SU-DHL-6 (cell line): Measurements from ENCODE around the gene CABP7.
"Not testable (repeated sequence)": the region's sequence is repeated elsewhere in the genome, so short reads cannot be mapped to it uniquely, and the experiment has no call there.

ENCODE experiments used
- H2AFZ ChIP-seq: fragments of 200-600 bp; sonication (generic); 2 replicates; pipeline ENCODE4 v1.6.1; 2014; ENCODE audit warnings: low read depth, mild to moderate bottlenecking, moderate library complexity, mixed read lengths, antibody characterized with exemption, low read length; ENCODE audit not compliant: severe bottlenecking
- H3F3A ChIP-seq: fragments of 200-600 bp; shearing (Covaris generic); 2 replicates; pipeline ENCODE4 v1.6.0; 2016; ENCODE audit warnings: antibody characterized with exemption, mild to moderate bottlenecking; ENCODE audit not compliant: insufficient read depth
- H3K27ac ChIP-seq: fragments of 200-600 bp; sonication (generic); 2 replicates; pipeline ENCODE4 v1.5.1; 2016; ENCODE audit warnings: low read depth, mild to moderate bottlenecking, low read length, moderate library complexity, mixed read lengths
- H3K27me3 ChIP-seq: fragments of 200-600 bp; sonication (generic), shearing (Covaris generic); 2 replicates; pipeline ENCODE4 v1.6.0; 2014; ENCODE audit warnings: mild to moderate bottlenecking, low read length
- H3K36me3 ChIP-seq: fragments of 200-600 bp; sonication (generic); 2 replicates; pipeline ENCODE4 v1.6.1; 2014; ENCODE audit warnings: mild to moderate bottlenecking, low read length, mixed read lengths
- H3K4me2 ChIP-seq: fragments of 300-600, 200-600 bp; shearing (Covaris generic), sonication (generic); 2 replicates; pipeline ENCODE4 v1.6.0; 2014; ENCODE audit warnings: low read length, low read depth, mild to moderate bottlenecking; ENCODE audit not compliant: poor library complexity, severe bottlenecking
- H3K4me3 ChIP-seq: fragments of 200-600 bp; sonication (generic); 2 replicates; pipeline ENCODE4 v1.5.1; 2014; ENCODE audit warnings: antibody characterized with exemption, low read length, mild to moderate bottlenecking, mixed read lengths; ENCODE audit not compliant: insufficient read depth, poor library complexity, severe bottlenecking
- H3K79me2 ChIP-seq: fragments of 200-600 bp; sonication (generic); 2 replicates; pipeline ENCODE4 v1.6.1; 2014; ENCODE audit warnings: mild to moderate bottlenecking, low read length, moderate library complexity; ENCODE audit not compliant: insufficient read depth
- H3K9ac ChIP-seq: fragments of 200-600 bp; sonication (generic); 2 replicates; pipeline ENCODE4 v1.7.0; 2014; ENCODE audit warnings: mild to moderate bottlenecking, low read length
- H3K9me2 ChIP-seq: fragments of 200-600 bp; sonication (generic); replicated peaks from 2 replicates; pipeline ENCODE4 v1.6.1; 2014; ENCODE audit warnings: low read length; ENCODE audit not compliant: insufficient read depth
- H3K9me3 ChIP-seq: fragments of 200-600 bp; sonication (generic); 2 replicates; pipeline ENCODE4 v1.6.1; 2014; ENCODE audit warnings: low read length, mixed read lengths; ENCODE audit not compliant: insufficient read depth
- H4K20me1 ChIP-seq: fragments of 200-600 bp; sonication (generic); 2 replicates; pipeline ENCODE4 v1.6.1; 2014; ENCODE audit warnings: low read depth, mild to moderate bottlenecking, antibody characterized with exemption, low read length, moderate library complexity, mixed read lengths
- CTCF ChIP-seq: fragments of 200-600 bp; sonication (generic); IDR thresholded peaks from one replicate; pipeline ENCODE4 v1.5.1; 2017; ENCODE audit warnings: antibody characterized with exemption, mild to moderate bottlenecking, low read length, moderate library complexity; ENCODE audit not compliant: insufficient read depth, poor library complexity, severe bottlenecking
- EZH2phosphoT487 ChIP-seq: fragments of 200-600 bp; sonication (generic), shearing (Covaris generic); conservative IDR thresholded peaks from 2 replicates; pipeline ENCODE4 v1.6.1; 2018; ENCODE audit warnings: mild to moderate bottlenecking, antibody characterized with exemption, low read length, moderate library complexity, mixed read lengths

CABP7 gene

GRCh38 chr22:29750559-29751538 lies 31.0 kb downstream of the CABP7 start:
- Histone ChIP-seq H3F3A (no peaks in the 10 kb centered on the region), H3K9ac (no peak overlapping the region), H3K4me3 (no peak overlapping the region), H3K9me3 (no peaks in the 10 kb centered on the region), H2AFZ (no peak overlapping the region), H3K9me2 (no peaks in the 10 kb centered on the region), H3K27me3 (no peaks in the 10 kb centered on the region), H4K20me1 (no peaks in the 10 kb centered on the region), H3K79me2 (no peaks in the 10 kb centered on the region), H3K4me2 (no peak overlapping the region), H3K27ac (no peak overlapping the region), H3K36me3 (no peaks in the 10 kb centered on the region)
- TF ChIP-seq EZH2phosphoT487: no peak
- TF ChIP-seq CTCF: no peak

- Histone ChIP-seq H3K27me3 (no peaks in the 10 kb centered on the region), H3K27ac (no peak overlapping the region), H3F3A (no peaks in the 10 kb centered on the region), H3K36me3 (no peaks in the 10 kb centered on the region), H3K79me2 (no peaks in the 10 kb centered on the region), H4K20me1 (no peaks in the 10 kb centered on the region), H3K4me3 (no peak overlapping the region), H2AFZ (no peak overlapping the region), H3K9me3 (no peaks in the 10 kb centered on the region), H3K9ac (no peak overlapping the region), H3K9me2 (no peaks in the 10 kb centered on the region), H3K4me2 (no peak overlapping the region)
- TF ChIP-seq EZH2phosphoT487 (no peak), CTCF (no peak)
Observed at GRCh38 chr22:29751669-29752068, 31.9 kb downstream of the CABP7 start.

GRCh38 chr22:29753808-29754657 lies 34.2 kb downstream of the CABP7 start:
- Histone ChIP-seq H3K36me3 (no peaks in the 10 kb centered on the region), H3K4me2 (no peak overlapping the region), H3K27ac (no peak overlapping the region), H3K9me2 (no peaks in the 10 kb centered on the region), H3K79me2 (no peaks in the 10 kb centered on the region), H3F3A (no peaks in the 10 kb centered on the region), H3K9me3 (no peaks in the 10 kb centered on the region), H2AFZ (no peak overlapping the region), H3K4me3 (no peak overlapping the region), H4K20me1 (no peaks in the 10 kb centered on the region), H3K9ac (no peak overlapping the region), H3K27me3 (no peaks in the 10 kb centered on the region)
- no peak for TF ChIP-seq CTCF
- no peak for TF ChIP-seq EZH2phosphoT487

GRCh38 chr22:29754658-29755395 lies 35.0 kb downstream of the CABP7 start:
- not testable (repeated sequence) for H3K27ac ChIP-seq, H3K9me3 ChIP-seq, H3K4me3 ChIP-seq, H4K20me1 ChIP-seq, H3K27me3 ChIP-seq, H2AFZ ChIP-seq, H3K36me3 ChIP-seq, H3F3A ChIP-seq, H3K79me2 ChIP-seq, H3K4me2 ChIP-seq, H3K9me2 ChIP-seq, H3K9ac ChIP-seq
